Hepatocyte (in vitro differentiated cells): ENCODE data around the gene OSBP2. TPM values are rescaled to one million over a fixed set of nuclear protein-coding genes. Genes with fewer than 3 reads are reported as not detected.

Source experiments
- DNase-seq: peaks from one replicate; pipeline ENCODE4 v3.0.0-alpha.2; 2016; ENCODE audit warnings: low spot score
- H2AFZ ChIP-seq: fragments of 200-600 bp; sonication (generic); 2 replicates; pipeline ENCODE4 v1.6.0; 2016; ENCODE audit warnings: antibody characterized with exemption, mild to moderate bottlenecking
- H3K27ac ChIP-seq: fragments of 200-600 bp; sonication (generic); 2 replicates; pipeline ENCODE4 v1.5.1; 2016; ENCODE audit warnings: mild to moderate bottlenecking
- H3K27me3 ChIP-seq: fragments of 200-600 bp; sonication (generic); 2 replicates; pipeline ENCODE4 v1.6.1; 2016
- H3K36me3 ChIP-seq: fragments of 200-600 bp; sonication (generic); replicated peaks from 2 replicates; pipeline ENCODE4 v1.5.1; 2016; ENCODE audit warnings: low read depth; ENCODE audit not compliant: insufficient read depth
- H3K4me1 ChIP-seq: fragments of 200-600 bp; sonication (generic); 2 replicates; pipeline ENCODE4 v1.5.1; 2016; ENCODE audit warnings: mild to moderate bottlenecking, moderate library complexity; ENCODE audit not compliant: insufficient read depth
- H3K4me2 ChIP-seq: fragments of 200-600 bp; sonication (generic); 2 replicates; pipeline ENCODE4 v1.6.0; 2016
- H3K4me3 ChIP-seq: fragments of 200-600 bp; sonication (generic); 2 replicates; pipeline ENCODE4 v1.5.1; 2016; ENCODE audit warnings: mild to moderate bottlenecking
- H3K79me2 ChIP-seq: fragments of 200-600 bp; sonication (generic); 2 replicates; pipeline ENCODE4 v1.6.0; 2017; ENCODE audit warnings: mild to moderate bottlenecking
- H3K9me2 ChIP-seq: fragments of 200-600 bp; sonication (generic); replicated peaks from 2 replicates; pipeline ENCODE4 v1.6.0; 2017; ENCODE audit warnings: mild to moderate bottlenecking; ENCODE audit not compliant: insufficient read depth
- H3K9me3 ChIP-seq: fragments of 200-600 bp; sonication (generic); 2 replicates; pipeline ENCODE4 v1.5.1; 2016; ENCODE audit warnings: low read depth, mild to moderate bottlenecking
- H4K20me1 ChIP-seq: fragments of 200-600 bp; sonication (generic); 2 replicates; pipeline ENCODE4 v1.6.0; 2016; ENCODE audit warnings: mild to moderate bottlenecking; ENCODE audit not compliant: insufficient read depth, poor library complexity, severe bottlenecking
- CTCF ChIP-seq: fragments of 200-600 bp; sonication (generic); IDR thresholded peaks from 2 replicates; pipeline ENCODE4 v1.5.1; 2016; ENCODE audit warnings: antibody characterized with exemption, mild to moderate bottlenecking; ENCODE audit not compliant: poor library complexity
- EZH2 ChIP-seq: fragments of 200-600 bp; sonication (generic); IDR thresholded peaks from 2 replicates; pipeline ENCODE4 v1.6.1; 2016; ENCODE audit warnings: antibody characterized with exemption, mild to moderate bottlenecking, borderline replicate concordance
- EZH2phosphoT487 ChIP-seq: fragments of 200-600 bp; sonication (generic); IDR thresholded peaks from one replicate; pipeline ENCODE4 v1.6.1; 2018; ENCODE audit warnings: antibody characterized with exemption, mild to moderate bottlenecking, low read depth, moderate library complexity; ENCODE audit not compliant: unreplicated experiment, severe bottlenecking
- WGBS: methylation state at CpG from one replicate; pipeline ENCODE4 v1.1.6; 2016; ENCODE audit warnings: low lambda C conversion rate; ENCODE audit errors: missing lambda C conversion rate; 5-methylcytosine and 5-hydroxymethylcytosine counted together
- polyA plus RNA-seq: library from polyadenylated mRNA; unstranded; fragments of >200 nt; fragmentation: Nextera tagmentation; extraction: Ambion mirVana; gene quantifications from 2 replicates; pipeline ENCODE4 v1.2.1, GENCODE V29; 2016
- total RNA-seq: library from RNA; depleted of rRNA; stranded (reverse); fragments of >200 nt; gene quantifications from 2 replicates; pipeline ENCODE4 v1.2.3, GENCODE V29; 2014

The OSBP2 gene
- total and polyA plus RNA-seq, 2 experiments from 2014 or later = 23.0 to 25.5 TPM

- no peaks in the 10 kb centered on the region for H3K79me2 ChIP-seq
- no peak for DNase-seq
- no peaks in the 10 kb centered on the region for H4K20me1 ChIP-seq
- H3K9me2 ChIP-seq = no peaks in the 10 kb centered on the region
- no peak overlapping the region for H2AFZ ChIP-seq
- whole genome bisulfite sequencing = 91% methylated on average over 9 of the region's 9 CpGs
- no peaks in the 10 kb centered on the region for H3K9me3 ChIP-seq
- TF ChIP-seq CTCF (no peak), EZH2phosphoT487 (no peak), EZH2 (no peak)
- no peaks in the 10 kb centered on the region for H3K27me3 ChIP-seq
- H3K4me1 ChIP-seq = no peaks in the 10 kb centered on the region
- no peaks in the 10 kb centered on the region for H3K36me3 ChIP-seq
- no peak overlapping the region for H3K4me2 ChIP-seq
- H3K27ac ChIP-seq = no peak overlapping the region
- no peak overlapping the region for H3K4me3 ChIP-seq
These were observed 195.4 kb downstream of the OSBP2 start for GRCh38 chr22:30889996-30890480.

GRCh38 chr22:30890686-30891442 is 196.2 kb downstream of the OSBP2 start:
- Histone ChIP-seq H3K4me3 (no peak overlapping the region), H3K79me2 (no peaks in the 10 kb centered on the region)
- WGBS = 84% methylated on average over 14 of the region's 17 CpGs

GRCh38 chr22:30891443-30891755 is 196.7 kb downstream of the OSBP2 start:
- no peaks in the 10 kb centered on the region for H4K20me1 ChIP-seq
- no peaks in the 10 kb centered on the region for H3K9me3 ChIP-seq
- no peaks in the 10 kb centered on the region for H3K36me3 ChIP-seq
- no peak for DNase-seq
- no peak overlapping the region for H2AFZ ChIP-seq
- H3K9me2 ChIP-seq = no peaks in the 10 kb centered on the region
- no peak overlapping the region for H3K4me2 ChIP-seq
- H3K79me2 ChIP-seq = no peaks in the 10 kb centered on the region
- H3K4me3 ChIP-seq = no peak overlapping the region
- TF ChIP-seq EZH2phosphoT487 (no peak), CTCF (no peak), EZH2 (no peak)
- H3K27ac ChIP-seq = no peak overlapping the region
- H3K4me1 ChIP-seq = no peaks in the 10 kb centered on the region
- H3K27me3 ChIP-seq = no peaks in the 10 kb centered on the region
- WGBS = 79% methylated on average over 8 of the region's 8 CpGs

More at GRCh38 chr22:30890686-30891442, 196.2 kb downstream of the OSBP2 start:
- H3K4me2 ChIP-seq = no peak overlapping the region
- TF ChIP-seq CTCF (peak; percentile 57), EZH2phosphoT487 (no peak)
- H3K36me3 ChIP-seq = no peaks in the 10 kb centered on the region
- H2AFZ ChIP-seq = no peak overlapping the region
- H4K20me1 ChIP-seq = no peaks in the 10 kb centered on the region
- no peak overlapping the region for H3K27ac ChIP-seq
- no peaks in the 10 kb centered on the region for H3K9me3 ChIP-seq
- peak; percentile 49 for DNase-seq
- no peaks in the 10 kb centered on the region for H3K9me2 ChIP-seq
- H3K27me3 ChIP-seq = no peaks in the 10 kb centered on the region
- no peaks in the 10 kb centered on the region for H3K4me1 ChIP-seq
